HG02870 (cell line): ENCODE measurements around the gene CDH8.
"Not testable (repeated sequence)": the region's sequence is repeated elsewhere in the genome, so short reads cannot be mapped to it uniquely, and the experiment has no call there.

ENCODE experiments used
- ATAC-seq: cut with Tn5 transposase; IDR thresholded peaks from one replicate; pipeline ENCODE4 v1.9.1; 2021; ENCODE audit warnings: mild to moderate bottlenecking, moderate library complexity; ENCODE audit not compliant: unreplicated experiment

CDH8 gene

DNA sequence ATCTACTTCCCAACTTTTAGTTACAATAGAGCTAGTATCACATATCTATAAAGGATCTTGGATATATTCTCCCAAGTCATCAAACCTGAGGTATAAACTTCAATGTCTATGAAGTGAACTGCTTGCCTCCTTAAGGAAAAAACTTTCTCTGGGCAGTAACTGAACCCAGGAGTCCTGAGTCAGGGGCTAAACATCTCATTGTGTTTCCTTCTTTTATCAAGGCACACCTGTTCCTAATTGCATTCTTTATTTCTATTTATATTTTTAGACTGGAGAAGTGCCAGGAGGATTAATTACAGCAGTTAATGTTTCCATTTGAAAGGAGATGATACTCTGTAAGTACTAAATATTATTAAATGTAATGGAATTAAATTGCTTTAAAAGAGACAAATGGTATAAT, 98.6 kb downstream of the CDH8 start:
- ATAC-seq, result no peak

DNA sequence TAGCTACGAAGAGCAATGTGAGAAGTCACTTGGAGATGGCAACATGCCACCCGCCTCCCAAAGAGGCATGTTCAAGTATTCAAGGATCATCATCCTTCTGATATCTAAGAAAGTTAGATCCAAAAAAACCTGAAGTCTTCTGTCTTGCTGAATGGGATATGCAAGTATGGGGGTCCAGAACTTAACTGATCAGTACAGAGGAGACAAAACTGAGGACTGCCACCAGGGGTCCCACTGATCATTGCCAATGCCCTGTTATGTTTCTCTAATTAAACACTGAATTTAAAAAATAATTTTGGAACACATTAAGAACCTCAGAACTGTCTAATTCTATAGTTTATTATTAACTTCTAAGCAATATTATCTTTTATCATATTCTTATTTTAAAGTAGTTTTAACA, 99.7 kb downstream of the CDH8 start:
- ATAC-seq, result no peak

DNA sequence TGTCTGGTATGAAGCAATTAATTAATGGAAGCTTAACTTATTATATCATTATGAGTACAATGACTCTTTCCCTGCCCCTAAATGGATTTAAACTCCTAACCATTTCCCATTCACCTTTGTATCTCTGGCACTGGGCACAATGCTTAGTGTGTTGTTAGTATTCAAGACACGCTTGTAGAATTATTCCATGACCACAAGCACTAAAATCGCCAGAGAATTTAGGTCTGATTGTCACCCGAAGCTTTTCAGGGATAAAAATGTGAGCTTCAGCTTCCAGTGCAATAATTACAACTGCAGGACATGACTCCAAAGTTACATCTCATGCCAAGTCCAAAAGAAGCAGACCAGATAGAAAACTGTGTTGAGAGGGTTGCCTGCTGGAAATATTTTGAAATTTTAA, 101.6 kb downstream of the CDH8 start:
- ATAC-seq, result no peak

DNA sequence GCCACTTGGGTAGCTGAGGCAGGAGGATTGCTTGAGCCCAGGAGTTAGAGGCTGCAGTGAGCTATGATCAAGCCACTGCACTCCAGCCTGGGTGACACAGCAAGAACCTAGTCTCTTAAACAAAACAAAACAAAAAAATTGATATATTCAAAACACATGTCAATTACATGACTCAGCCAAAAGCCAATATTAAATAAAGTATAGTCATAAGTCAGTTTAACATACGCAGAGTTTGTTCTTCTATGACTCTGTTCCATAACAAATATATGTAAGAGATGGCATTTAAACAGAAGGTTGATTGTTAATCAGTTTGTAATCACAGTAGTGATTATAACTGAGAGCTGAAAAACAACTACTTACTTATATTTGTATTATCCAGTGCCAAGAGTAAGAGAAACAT, 106.5 kb downstream of the CDH8 start:
- ATAC-seq, result no peak

DNA sequence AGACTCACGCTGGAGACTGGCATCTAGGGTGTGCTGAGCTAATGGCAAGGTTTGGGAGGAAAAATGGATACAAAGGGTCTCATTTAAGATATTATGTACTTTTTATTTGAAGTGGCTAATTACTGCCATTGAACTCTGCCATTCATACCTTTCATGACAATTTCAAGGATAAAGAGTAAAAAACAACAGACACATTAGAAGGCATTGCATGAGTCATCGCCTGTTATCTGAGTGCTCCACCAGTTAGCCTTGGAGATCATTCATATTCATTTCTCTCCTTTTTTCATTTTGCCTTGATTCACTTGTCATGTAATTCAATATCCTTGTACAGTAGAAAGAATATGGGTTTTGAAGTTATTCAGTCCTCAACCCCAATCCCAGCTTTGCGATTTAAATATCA, 109.5 kb downstream of the CDH8 start:
- no peak for ATAC-seq

DNA sequence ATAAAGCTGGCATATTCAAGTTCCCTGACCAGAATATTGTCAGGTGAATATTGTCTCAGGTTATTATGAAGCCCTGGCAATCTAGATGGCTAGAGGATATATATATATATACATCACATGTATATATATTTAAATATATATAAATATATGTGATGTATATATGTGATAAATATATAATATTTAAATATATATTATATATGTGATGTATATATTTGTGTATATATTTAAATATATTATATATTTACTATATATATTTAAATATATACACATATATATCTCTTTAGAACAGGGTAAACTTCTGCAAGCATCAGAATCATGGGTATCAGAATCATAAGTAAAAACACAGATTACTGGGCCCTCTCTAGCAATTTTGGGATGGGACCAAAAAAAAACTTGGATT, 112.6 kb downstream of the CDH8 start:
- ATAC-seq, result no peak

DNA sequence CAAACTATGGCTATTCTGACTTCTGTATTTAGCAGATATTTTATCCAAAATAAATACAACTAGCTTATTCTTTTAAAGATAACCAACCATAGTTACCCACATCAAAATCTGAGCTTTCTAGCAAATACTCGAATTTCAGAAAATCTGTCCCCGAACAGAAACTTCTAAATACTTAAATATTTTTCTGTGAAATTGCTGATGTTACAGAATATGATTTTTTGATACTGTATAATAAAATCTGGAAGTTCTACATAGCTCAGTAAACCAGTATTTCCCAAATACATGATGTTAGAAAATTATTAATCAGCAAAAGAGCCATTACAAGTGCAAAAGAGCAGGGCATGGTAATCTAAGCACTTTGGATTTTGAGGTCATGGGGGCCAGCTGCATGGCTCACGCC, 114.9 kb downstream of the CDH8 start:
- no peak for ATAC-seq

DNA sequence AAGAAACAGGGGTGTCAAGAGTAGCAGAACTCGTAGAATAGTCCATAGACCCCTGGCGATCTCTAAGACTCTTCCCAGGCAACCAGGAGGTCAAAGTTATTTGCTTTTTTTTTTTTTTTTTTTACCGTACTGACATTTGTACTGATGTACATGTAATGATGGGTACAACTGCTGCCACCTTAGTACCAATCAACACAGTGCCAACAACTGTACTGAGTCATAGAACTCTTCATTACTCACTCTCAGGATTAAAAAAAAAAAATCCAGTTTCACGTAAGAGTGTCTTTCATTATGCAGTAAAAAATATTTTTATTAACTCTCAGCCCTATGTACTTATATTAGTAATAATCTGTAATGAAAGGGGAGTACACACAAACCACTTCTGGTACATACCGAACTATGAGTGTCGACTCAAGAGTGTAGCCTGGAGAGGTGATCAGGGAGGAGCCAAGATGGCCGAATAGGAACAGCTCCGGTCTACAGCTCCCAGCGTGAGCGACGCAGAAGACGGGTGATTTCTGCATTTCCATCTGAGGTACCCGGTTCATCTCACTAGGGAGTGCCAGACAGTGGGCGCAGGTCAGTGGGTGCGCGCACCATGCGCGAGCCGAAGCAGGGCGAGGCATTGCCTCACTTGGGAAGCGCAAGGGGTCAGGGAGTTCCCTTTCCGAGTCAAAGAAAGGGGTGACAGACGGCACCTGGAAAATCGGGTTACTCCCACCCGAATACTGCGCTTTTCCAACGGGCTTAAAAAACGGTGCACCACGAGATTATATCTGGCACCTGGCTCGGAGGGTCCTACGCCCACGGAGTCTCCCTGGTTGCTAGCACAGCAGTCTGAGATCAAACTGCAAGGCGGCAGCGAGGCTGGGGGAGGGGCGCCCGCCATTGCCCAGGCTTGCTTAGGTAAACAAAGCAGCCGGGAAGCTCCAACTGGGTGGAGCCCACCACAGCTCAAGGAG, 118.1 kb downstream of the CDH8 start:
- not testable (repeated sequence) for ATAC-seq

DNA sequence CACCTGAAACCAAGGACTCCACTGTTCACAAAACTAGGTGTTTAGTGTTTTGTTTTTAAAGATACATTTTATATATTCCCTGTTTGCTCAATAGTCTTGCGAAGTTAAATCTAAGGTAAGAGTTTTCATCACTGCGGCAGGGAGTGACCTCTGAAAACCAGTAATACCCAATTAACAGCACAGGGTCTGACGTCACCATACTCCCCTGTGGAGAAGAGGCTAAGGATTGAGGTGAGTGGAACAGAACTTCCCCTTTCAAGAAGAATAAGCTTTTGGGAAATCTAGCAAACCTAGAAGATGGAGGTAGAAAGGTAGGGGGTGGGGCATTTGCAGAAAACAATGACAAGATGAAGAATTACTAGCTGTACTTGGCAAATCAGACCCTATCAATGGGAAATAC, 120.7 kb downstream of the CDH8 start:
- no peak for ATAC-seq

DNA sequence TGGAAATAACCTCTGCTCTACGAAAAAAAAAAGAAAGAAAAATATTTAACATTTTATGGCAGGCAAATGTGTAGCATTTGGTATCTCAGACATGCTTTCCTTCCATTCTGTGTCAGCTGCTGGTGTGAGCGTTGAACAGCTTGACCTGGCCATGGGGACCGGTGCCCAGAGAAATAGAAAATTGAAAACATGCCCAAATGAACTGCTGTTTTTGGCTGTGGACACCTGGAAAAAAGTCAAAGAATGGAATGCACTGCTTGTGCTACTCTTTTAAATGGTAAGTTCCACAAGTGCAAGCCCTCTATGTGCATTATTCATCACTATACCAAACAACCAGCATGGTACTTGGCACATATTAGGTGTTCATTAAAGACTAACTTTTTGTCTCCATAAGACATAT, 127.2 kb downstream of the CDH8 start:
- ATAC-seq, result no peak

DNA sequence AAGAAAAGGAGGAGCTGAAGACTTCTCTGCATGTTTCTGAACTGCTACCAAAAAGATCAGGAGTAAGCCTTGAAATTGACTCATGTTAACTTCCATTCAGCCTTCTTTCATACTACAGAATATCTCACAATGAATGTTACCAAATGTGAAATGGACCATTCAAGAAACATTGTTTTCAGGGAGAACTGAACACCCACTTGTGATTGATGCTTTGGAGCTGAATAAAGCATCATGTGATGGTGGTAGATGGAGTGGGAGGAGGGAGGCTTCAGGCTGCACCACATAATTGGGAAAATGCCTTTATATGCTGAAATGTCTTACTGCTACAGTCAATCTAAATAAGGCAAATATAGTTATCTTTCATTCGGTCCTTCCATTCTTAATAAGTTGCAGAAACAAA, 127.8 kb downstream of the CDH8 start:
- ATAC-seq, result no peak

DNA sequence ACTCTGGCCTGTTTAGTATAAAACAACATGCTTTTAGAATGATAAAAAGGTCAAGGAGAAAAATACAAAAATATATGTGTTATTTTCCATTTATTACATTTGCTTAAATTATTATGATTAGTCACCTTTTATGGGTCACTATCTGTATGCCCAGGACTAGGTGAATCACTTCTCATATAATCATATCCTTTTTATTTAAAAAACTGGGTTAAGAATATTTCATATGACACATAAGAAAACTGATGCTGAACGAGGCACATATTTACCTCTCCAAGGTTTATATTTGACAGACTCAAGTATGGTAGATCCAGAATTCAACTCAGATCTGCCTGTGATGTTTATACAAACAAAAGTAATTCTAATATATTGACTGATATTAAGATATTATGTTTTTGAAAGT, 134.5 kb downstream of the CDH8 start:
- no peak for ATAC-seq

DNA sequence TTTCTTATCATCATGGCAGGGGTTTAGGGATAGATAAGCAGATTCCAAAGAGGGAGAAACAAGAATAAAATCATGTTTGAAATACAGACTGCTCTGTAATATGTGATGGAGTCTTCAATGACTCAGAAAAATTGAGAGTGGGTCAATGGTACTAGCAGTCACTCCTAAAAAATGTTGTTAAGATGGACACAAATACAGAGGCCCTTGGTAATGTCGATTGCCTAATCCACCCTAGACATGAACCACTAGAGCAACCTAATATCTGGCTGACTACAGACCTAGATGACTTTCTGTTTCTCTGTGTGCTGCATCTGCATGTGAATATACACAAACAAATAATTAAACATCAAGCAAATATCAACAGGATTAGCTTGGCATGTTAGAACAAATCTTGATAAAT, 135.8 kb downstream of the CDH8 start:
- no peak for ATAC-seq

DNA sequence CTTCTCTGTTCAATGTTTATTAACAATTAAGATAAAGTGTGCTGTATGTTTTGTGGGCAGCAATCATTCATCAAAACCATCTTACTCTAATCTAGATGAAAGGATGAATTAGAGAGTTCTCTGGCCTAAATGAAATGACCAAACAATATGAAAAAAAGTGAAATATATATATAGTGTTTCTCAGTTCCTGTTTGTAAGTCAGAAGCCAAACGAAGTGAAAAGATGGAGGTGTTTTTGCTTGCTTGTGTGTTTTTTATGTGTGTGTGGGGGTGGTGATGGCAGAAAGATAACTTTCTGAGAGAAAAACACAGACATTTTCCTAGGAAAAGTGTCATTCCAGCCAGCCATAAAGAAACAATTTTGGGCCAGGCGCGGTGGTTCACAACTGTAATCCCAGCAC, 138.6 kb downstream of the CDH8 start:
- no peak for ATAC-seq

DNA sequence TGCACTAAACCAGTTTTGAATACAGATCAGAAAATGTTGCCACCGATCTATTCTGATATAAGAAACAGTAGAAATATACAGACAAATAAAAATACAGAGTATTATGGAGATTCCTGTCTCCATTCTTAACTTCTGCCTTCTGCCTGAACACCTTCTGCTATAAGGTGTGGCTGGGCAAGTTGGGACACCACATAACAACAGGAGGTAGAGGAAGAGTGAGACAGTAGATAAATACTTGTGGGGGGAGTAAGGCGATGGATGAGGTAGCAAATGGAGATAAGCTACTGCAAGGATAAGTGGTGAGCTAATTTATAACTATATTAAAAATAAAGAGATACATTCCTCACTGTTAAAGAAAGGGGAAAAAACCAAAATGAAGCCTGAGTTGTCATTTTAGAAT, 143.7 kb downstream of the CDH8 start:
- ATAC-seq, result no peak

DNA sequence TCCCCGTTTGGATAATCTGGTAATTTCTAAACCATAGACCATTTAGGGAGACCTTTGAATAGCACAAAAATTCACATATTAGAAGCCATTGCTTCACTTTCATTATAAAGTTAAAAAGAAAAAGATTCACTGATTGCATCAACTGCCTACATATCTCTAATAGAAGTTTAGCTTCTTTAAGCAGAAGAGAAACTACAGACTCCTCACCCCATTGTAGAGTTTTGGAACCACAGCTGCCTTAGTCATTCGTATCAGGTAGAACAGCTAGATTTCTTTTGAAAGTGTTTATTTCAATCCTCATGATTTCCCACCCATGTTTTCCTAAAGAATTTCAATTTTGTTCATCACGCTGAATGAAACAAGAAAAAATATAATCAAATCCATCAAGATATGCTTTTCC, 144.8 kb downstream of the CDH8 start:
- no peak for ATAC-seq

DNA sequence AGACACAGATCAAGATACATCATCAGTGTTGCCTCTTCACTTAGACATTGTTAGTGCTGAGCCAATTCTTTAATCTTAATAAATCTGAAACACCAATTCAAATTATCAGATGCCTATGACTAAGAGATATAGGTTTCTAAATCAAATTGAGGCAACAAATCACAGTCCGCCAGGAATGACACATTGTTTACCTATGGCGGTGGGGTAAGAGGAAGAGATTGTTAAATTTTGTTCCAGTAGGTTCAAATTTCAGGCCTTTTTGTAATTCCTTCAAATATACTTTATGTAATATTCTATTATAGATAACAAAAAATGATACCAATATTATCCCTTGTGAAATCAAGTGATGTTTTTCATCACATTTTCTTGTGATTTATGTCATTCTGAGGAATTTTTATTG, 145.9 kb downstream of the CDH8 start:
- no peak for ATAC-seq

DNA sequence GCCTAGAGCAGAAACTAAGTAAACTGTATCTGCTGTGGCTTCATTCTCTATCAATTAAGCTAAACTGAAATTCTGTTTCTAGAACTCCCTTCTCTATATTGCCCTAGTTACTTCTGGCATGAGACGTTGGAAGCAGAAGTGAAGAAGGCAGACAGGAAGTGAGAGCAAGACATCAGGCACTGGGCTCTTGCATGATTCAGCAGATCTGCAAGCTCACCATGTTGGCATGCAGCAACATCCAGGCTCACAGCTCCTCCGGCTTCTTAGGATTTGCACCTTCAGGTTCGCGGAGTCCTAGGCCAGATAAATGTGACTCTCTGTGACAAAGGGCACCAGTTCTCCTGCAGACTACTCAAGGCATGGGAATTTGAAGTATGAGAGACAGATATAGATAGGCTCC, 148.3 kb downstream of the CDH8 start:
- ATAC-seq, result peak; percentile 63

DNA sequence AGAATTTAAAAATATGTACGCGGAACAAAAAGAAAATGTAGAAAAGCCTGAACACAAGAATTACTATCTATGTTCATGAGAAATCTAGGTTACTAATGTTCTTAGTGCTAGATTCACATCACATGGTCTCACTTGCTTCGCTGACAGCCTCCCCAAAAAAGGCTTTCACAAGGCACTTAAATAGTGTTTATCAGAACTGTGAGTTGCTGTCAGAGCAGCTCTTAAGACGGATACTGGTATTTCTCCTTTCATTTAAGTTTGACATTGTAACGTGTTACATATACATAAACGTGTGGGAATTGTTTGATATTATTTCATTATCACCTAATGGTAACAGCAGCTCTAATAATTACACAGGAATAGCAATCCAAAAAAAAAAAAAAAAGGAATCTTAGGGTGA, 150.9 kb downstream of the CDH8 start:
- ATAC-seq, result no peak

DNA sequence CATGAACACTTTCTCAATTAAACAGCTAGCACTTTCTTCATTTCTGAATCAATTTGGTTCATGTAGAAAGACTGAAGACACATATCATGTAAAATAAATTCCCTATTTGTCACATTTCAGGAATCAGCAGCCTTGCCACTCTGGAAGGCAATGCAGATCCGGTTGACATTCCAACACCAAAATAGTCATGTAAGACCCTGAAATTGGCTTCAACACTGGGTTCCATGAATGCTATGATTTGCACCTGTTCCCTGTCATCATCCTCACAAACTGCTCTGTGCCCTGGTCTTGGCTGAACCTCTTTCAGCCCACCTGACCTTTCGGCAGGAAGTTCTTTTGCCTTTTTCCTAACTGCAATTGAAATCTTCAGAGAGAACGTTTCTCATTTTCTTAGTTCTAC, 156.9 kb downstream of the CDH8 start:
- no peak for ATAC-seq

DNA sequence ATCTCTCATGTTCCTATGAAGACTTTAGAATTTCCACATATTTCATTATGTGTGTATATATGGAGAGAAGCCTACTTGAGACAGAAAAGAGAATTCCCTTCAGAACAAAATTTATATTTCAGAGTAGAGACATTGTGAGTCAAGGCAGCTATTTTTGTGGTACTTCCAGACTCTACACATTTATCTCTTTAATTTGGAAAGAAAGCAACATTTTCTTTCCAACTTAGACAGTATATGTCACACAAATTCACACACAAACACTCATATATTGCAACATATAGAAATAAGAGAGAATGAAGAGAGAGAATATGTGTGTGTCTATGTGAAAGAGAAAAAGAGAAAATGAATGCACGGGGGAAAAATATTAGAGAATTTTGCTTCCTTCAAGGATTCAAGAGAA, 158.8 kb downstream of the CDH8 start:
- no peak for ATAC-seq

DNA sequence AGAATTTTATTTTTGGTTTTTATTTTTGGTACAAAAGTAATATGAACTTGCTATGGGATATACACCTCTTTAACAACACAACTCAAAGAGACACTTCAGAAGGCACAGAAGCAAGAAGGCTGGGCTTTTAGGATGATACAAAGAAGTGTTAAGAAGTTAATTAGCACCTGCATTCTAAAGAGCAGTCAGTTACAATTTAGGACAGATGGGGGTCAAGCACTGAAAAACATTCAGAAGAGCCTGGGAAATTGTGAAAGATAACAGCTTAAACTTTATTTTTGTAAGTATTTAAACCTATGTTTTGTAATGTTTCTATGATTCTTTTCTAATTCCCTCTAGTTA, 163.5 kb downstream of the CDH8 start:
- no peak for ATAC-seq
